GM18870 (cell line): Measurements from ENCODE around the gene ICAM5.
"Not testable (repeated sequence)": the region's sequence is repeated elsewhere in the genome, so short reads cannot be mapped to it uniquely, and the experiment has no call there.

Experiments used
- ATAC-seq: cut with Tn5 transposase; IDR thresholded peaks from one replicate; pipeline ENCODE4 v1.9.1; 2021; ENCODE audit warnings: moderate library complexity; ENCODE audit not compliant: unreplicated experiment

ICAM5 gene

GRCh38 chr19:10289836-10290356 lies at the start of gene ICAM5:
Gene ICAM5 (plus strand): TSS chr19:10289952. CDS start chr19:10290044, 92 bp downstream.
- ATAC-seq: no peak

GRCh38 chr19:10241826-10242449 lies 47.8 kb upstream of the ICAM5 start:
- not testable (repeated sequence) for ATAC-seq

- no peak for ATAC-seq
Measured at GRCh38 chr19:10243606-10244005, 46.1 kb upstream of the ICAM5 start.

GRCh38 chr19:10245189-10245939 lies 44.4 kb upstream of the ICAM5 start:
- no peak for ATAC-seq

- ATAC-seq: no peak
Measured at GRCh38 chr19:10246511-10246910, 43.2 kb upstream of the ICAM5 start.

GRCh38 chr19:10251792-10252694 lies 37.7 kb upstream of the ICAM5 start, which contains the start of gene MRPL4:
Gene MRPL4 (plus strand): TSS chr19:10252214. CDS start chr19:10252254, 40 bp downstream.
- peak; percentile 88 for ATAC-seq

GRCh38 chr19:10252707-10253106 lies 37.0 kb upstream of the ICAM5 start:
- ATAC-seq: no peak

GRCh38 chr19:10254244-10254643 lies 35.5 kb upstream of the ICAM5 start:
- no peak for ATAC-seq

GRCh38 chr19:10255358-10255757 lies 34.4 kb upstream of the ICAM5 start:
- no peak for ATAC-seq

- ATAC-seq: no peak
Measured at GRCh38 chr19:10256551-10256950, 33.2 kb upstream of the ICAM5 start.

GRCh38 chr19:10256970-10257615 lies 32.7 kb upstream of the ICAM5 start:
- no peak for ATAC-seq

GRCh38 chr19:10258080-10258710 lies 31.6 kb upstream of the ICAM5 start:
- no peak for ATAC-seq

- ATAC-seq: no peak
Measured at GRCh38 chr19:10259162-10259905, 30.4 kb upstream of the ICAM5 start.

GRCh38 chr19:10260141-10260584 lies 29.6 kb upstream of the ICAM5 start:
- no peak for ATAC-seq

GRCh38 chr19:10262771-10263170 lies 27.0 kb upstream of the ICAM5 start:
- no peak for ATAC-seq

GRCh38 chr19:10266706-10267105 lies 23.0 kb upstream of the ICAM5 start:
- ATAC-seq: no peak

GRCh38 chr19:10268071-10268470 lies 21.7 kb upstream of the ICAM5 start:
- no peak for ATAC-seq

- ATAC-seq: no peak
Measured at GRCh38 chr19:10269333-10270179, 20.2 kb upstream of the ICAM5 start.
